Activated T-helper 1 cell treated with anti-CD3 and anti-CD28 coated beads, Interleukin-12 subunit alpha, Interleukin-12 subunit beta, Interleukin-2, Interleukin-4 antibody, amounts not matched to agents 30 ng/mL and 10 ng/mL and 1 ng/mL, durations not matched to agents 14 hours and 24 hours and 36 hours (primary cell): ENCODE results near the gene LLPH. TPM values are rescaled to one million over a fixed set of nuclear protein-coding genes. Genes with fewer than 3 reads are reported as not detected.

Experiments
- DNase-seq: peaks from one replicate; pipeline ENCODE4 v3.0.0; 2021; ENCODE audit warnings: low spot score
- H3K27ac Mint-ChIP-seq: one replicate; pipeline ENCODE4 v1.8.0; 2021; ENCODE audit warnings: mild to moderate bottlenecking, mixed read lengths
- H3K27me3 Mint-ChIP-seq: one replicate; pipeline ENCODE4 v1.8.0; 2022; ENCODE audit warnings: mild to moderate bottlenecking, moderate library complexity, mixed read lengths; ENCODE audit not compliant: insufficient read depth
- H3K36me3 Mint-ChIP-seq: one replicate; pipeline ENCODE4 v1.8.0; 2021; ENCODE audit warnings: low read depth, mixed read lengths
- H3K4me1 Mint-ChIP-seq: one replicate; pipeline ENCODE4 v1.8.0; 2021; ENCODE audit warnings: low read depth, mixed read lengths
- H3K4me3 Mint-ChIP-seq: one replicate; pipeline ENCODE4 v1.8.0; 2021; ENCODE audit warnings: mild to moderate bottlenecking, moderate library complexity, mixed read lengths
- H3K9me3 Mint-ChIP-seq: one replicate; pipeline ENCODE4 v1.8.0; 2021; ENCODE audit warnings: mixed read lengths
- intact Hi-C: fragments of 100-400 bp; cut with micrococcal nuclease; formaldehyde crosslinking; loops from one replicate; pipeline ENCODE4 v1.15.1; 2024
- total RNA-seq: library from RNA; stranded (reverse); gene quantifications from 2 replicates; pipeline ENCODE4 v1.2.3, GENCODE V29; 2022

The LLPH gene
- total RNA-seq, 1 donor from 2014 or later: 33.6 TPM

DNA sequence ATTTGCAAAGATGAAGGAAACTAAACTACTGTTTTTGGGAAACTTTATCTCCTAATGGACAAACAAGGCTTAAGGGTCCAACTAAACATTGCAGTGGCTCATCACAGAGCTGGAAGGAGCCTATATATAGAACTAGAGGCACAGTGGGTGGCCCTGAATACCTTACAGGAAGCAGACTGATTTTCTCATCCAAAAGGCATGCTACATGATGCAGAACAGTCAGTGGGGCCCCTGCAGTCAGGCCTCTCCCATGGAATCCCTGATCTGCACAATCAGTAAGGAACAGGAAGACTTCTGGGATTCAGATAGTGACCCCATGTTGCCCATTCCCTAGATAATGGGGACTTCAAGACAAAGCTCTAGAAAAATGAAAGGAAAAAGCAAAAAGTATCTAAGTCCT is 1.9 kb upstream of the LLPH start:
- Mint-ChIP-seq H3K4me3 (peak overlapping the region; percentile 60), H3K9me3 (no peaks in the 10 kb centered on the region), H3K27ac (no peak overlapping the region), H3K27me3 (no peaks in the 10 kb centered on the region), H3K36me3 (peaks cover 30% of the 10 kb centered on the region), H3K4me1 (peaks cover 51% of the 10 kb centered on the region)
- no peak for DNase-seq
- intact Hi-C loops: no loop called here

DNA sequence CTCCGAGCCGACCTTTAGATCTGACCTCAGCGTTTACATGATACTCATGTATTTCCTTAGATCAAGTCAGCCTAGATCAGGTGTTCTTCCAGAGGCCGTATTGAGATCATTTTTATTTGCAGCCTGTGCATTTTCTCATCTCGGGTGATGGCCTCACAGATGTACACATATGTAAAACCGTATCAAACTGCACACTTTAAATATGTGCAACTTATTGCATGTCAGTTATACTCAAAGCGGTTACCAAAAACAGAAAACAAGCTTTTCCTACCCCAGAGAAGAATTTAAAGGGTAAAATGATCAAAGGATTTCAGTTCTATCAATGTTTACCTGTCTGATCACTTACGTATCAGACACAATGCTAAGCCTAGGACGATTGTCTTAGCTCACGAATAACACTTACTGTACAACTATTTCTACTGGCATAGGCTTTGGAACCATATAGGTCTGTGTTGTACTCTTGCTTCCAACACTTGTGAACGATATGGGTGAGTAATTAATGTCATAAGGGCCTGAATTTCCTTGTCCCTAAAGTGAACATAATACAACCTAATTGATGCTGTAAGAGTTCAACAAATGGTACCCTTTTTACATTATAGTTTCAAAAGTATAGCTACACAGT is 628 bp upstream of the LLPH start:
- no peaks in the 10 kb centered on the region for H3K27me3 Mint-ChIP-seq
- intact Hi-C loops: loop anchor here (2.0 kb wide), 4 partner anchors 38 to 1138 kb away; partner anchors contain the start of genes CAND1 and TMBIM4
- H3K36me3 Mint-ChIP-seq: peaks cover 33% of the 10 kb centered on the region
- no peak for DNase-seq
- peak overlapping the region; percentile 93 for H3K27ac Mint-ChIP-seq
- no peaks in the 10 kb centered on the region for H3K9me3 Mint-ChIP-seq
- H3K4me3 Mint-ChIP-seq: peak overlapping the region; percentile 98
- peaks cover 57% of the 10 kb centered on the region for H3K4me1 Mint-ChIP-seq

GRCh38 chr12:66129934-66130266 is 650 bp downstream of the LLPH start:
- Mint-ChIP-seq H3K4me3 (peak overlapping the region; percentile 98), H3K4me1 (peaks cover 62% of the 10 kb centered on the region), H3K27me3 (no peaks in the 10 kb centered on the region), H3K36me3 (peaks cover 41% of the 10 kb centered on the region), H3K9me3 (no peaks in the 10 kb centered on the region), H3K27ac (peak overlapping the region; percentile 93)
- intact Hi-C loops: loop anchor here (1.0 to 2.0 kb wide), 7 partner anchors 39 to 1371 kb away; partner anchors contain the start of genes CAND1, GNS, HELB and LEMD3
- DNase-seq: no peak

GRCh38 chr12:66127650-66128049 is 2.9 kb downstream of the LLPH start:
- H3K4me1 Mint-ChIP-seq: peaks cover 59% of the 10 kb centered on the region
- intact Hi-C loops: no loop called here
- no peaks in the 10 kb centered on the region for H3K9me3 Mint-ChIP-seq
- peaks cover 53% of the 10 kb centered on the region for H3K36me3 Mint-ChIP-seq
- H3K4me3 Mint-ChIP-seq: peak overlapping the region; percentile 9
- H3K27ac Mint-ChIP-seq: no peak overlapping the region
- no peaks in the 10 kb centered on the region for H3K27me3 Mint-ChIP-seq
- DNase-seq: no peak

GRCh38 chr12:66120477-66120876 is 10.1 kb downstream of the LLPH start:
- Mint-ChIP-seq H3K27me3 (no peaks in the 10 kb centered on the region), H3K36me3 (peaks cover 41% of the 10 kb centered on the region), H3K4me3 (no peak overlapping the region), H3K27ac (no peak overlapping the region), H3K9me3 (no peaks in the 10 kb centered on the region), H3K4me1 (peaks cover 24% of the 10 kb centered on the region)
- no peak for DNase-seq
- intact Hi-C loops: no loop called here

DNA sequence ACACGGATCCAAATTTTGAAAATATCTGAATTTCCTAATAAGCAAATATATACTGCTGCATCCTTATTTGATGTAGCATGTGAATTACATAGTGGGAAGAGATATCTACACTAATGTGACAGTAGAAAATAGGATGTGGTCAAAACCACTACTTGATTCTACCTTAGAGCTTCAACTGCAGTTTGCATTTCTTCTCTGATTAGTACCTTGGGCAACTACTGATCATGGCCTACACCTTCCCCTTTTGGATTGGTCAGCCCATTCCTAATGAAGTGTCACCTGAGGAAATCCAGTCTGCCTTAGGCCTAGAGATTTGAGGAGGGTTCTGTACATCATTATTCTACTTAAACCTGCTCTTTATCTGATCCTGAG is 10.7 kb downstream of the LLPH start:
- no peak for DNase-seq
- H3K27me3 Mint-ChIP-seq: no peaks in the 10 kb centered on the region
- peaks cover 19% of the 10 kb centered on the region for H3K4me1 Mint-ChIP-seq
- H3K27ac Mint-ChIP-seq: no peak overlapping the region
- intact Hi-C loops: no loop called here
- peaks cover 35% of the 10 kb centered on the region for H3K36me3 Mint-ChIP-seq
- H3K9me3 Mint-ChIP-seq: no peaks in the 10 kb centered on the region
- no peak overlapping the region for H3K4me3 Mint-ChIP-seq

- intact Hi-C loops: no loop called here
- H3K27ac Mint-ChIP-seq: no peak overlapping the region
- H3K27me3 Mint-ChIP-seq: no peaks in the 10 kb centered on the region
- H3K36me3 Mint-ChIP-seq: peaks cover 30% of the 10 kb centered on the region
- peaks cover 16% of the 10 kb centered on the region for H3K4me1 Mint-ChIP-seq
- DNase-seq: no peak
- H3K4me3 Mint-ChIP-seq: no peak overlapping the region
- H3K9me3 Mint-ChIP-seq: no peaks in the 10 kb centered on the region
Measured at GRCh38 chr12:66119229-66119869, 11.2 kb downstream of the LLPH start.

DNA sequence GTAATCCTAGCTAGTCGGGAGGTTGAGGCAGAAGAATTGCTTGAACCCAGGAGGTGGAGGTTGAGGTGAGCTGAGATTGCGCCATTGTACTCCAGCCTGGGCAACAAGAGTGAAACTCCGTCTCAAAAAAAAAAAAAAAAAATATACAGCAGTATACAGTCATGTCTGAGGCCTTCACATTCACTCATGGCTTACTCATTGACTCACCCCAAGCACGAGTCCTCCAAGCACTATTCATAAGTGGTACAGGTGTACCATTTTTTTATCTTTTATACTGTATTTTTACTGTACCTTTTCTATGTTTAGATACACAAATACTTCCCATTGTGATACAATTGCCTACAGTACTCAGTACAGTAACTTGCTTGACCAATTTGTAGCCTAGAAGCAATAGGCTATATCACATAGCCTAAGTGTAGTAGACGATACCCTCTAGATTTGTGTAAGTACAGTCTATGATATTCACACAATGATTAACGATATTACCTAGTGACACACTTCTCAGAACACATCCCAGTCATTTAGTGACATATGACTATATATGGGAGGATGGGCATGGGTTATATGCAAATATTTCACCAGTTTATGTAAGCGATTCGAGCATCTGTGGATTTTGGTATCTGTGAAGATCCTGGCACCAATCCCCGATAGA is 12.2 kb downstream of the LLPH start:
- no peak overlapping the region for H3K4me3 Mint-ChIP-seq
- no peaks in the 10 kb centered on the region for H3K9me3 Mint-ChIP-seq
- peaks cover 16% of the 10 kb centered on the region for H3K4me1 Mint-ChIP-seq
- H3K27ac Mint-ChIP-seq: no peak overlapping the region
- no peak for DNase-seq
- H3K36me3 Mint-ChIP-seq: peaks cover 23% of the 10 kb centered on the region
- intact Hi-C loops: no loop called here
- no peaks in the 10 kb centered on the region for H3K27me3 Mint-ChIP-seq

GRCh38 chr12:66117242-66117641 is 13.3 kb downstream of the LLPH start:
- Mint-ChIP-seq H3K4me1 (peaks cover 13% of the 10 kb centered on the region), H3K9me3 (no peaks in the 10 kb centered on the region), H3K4me3 (no peak overlapping the region), H3K27ac (no peak overlapping the region), H3K27me3 (peaks cover 2% of the 10 kb centered on the region), H3K36me3 (peaks cover 18% of the 10 kb centered on the region)
- DNase-seq: no peak
- intact Hi-C loops: no loop called here

- Mint-ChIP-seq H3K36me3 (peaks cover 9% of the 10 kb centered on the region), H3K27ac (no peak overlapping the region), H3K4me1 (peaks cover 7% of the 10 kb centered on the region), H3K27me3 (peaks cover 3% of the 10 kb centered on the region), H3K4me3 (no peak overlapping the region), H3K9me3 (no peaks in the 10 kb centered on the region)
- no peak for DNase-seq
- intact Hi-C loops: no loop called here
Measured at GRCh38 chr12:66115071-66115600, 15.4 kb downstream of the LLPH start.

DNA sequence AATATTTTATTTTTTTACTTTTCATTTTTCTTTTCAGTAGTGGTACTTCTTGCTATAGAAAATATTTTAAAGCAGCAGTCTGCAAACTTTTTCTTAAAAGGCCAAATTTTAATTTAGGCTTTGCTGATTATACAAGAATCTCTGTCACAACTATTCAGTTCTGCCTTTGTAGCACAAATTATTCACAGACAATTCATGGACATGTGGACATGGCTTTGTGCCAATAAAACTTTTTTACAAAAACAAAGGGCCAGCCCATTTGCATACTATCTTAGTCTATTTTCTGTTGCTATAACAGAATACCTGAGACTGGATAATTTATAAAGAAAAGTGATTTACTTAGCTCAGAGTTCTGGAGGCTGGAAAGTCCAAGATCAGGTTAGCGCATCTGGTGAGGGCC is 17.1 kb downstream of the LLPH start:
- intact Hi-C loops: no loop called here
- no peak overlapping the region for H3K4me3 Mint-ChIP-seq

DNA sequence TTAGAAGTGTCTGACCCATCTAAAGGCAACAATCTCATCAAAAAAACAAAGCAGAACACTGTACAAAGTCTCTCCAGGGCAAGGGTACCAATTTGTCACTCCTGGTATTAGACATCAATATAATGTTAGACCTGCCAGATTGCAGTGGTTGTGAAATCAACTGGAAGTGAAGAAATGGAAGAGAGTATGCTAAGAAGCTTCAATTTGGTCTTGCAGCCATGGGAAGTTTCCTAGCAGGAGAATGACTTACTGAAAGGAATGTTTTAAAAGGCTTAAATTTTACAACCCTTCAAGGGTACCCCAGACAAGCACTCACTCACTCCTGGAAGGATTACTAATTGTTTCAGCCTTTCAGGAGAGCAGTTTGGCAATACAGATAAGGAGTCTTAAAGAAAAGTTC is 18.9 kb downstream of the LLPH start:
- Mint-ChIP-seq H3K36me3 (no peaks in the 10 kb centered on the region), H3K27me3 (peaks cover 6% of the 10 kb centered on the region), H3K27ac (no peak overlapping the region), H3K4me3 (no peak overlapping the region), H3K9me3 (no peaks in the 10 kb centered on the region), H3K4me1 (peaks cover 16% of the 10 kb centered on the region)
- intact Hi-C loops: no loop called here
- DNase-seq: no peak

More for the DNA sequence above, 17.1 kb downstream of the LLPH start:
- DNase-seq: no peak
- Mint-ChIP-seq H3K27me3 (peaks cover 3% of the 10 kb centered on the region), H3K27ac (no peak overlapping the region), H3K9me3 (no peaks in the 10 kb centered on the region), H3K4me1 (peaks cover 5% of the 10 kb centered on the region), H3K36me3 (no peaks in the 10 kb centered on the region)

GRCh38 chr12:66109056-66109455 is 21.5 kb downstream of the LLPH start:
- Mint-ChIP-seq H3K27ac (no peak overlapping the region), H3K4me3 (no peak overlapping the region), H3K36me3 (no peaks in the 10 kb centered on the region), H3K4me1 (peaks cover 16% of the 10 kb centered on the region), H3K27me3 (peaks cover 8% of the 10 kb centered on the region), H3K9me3 (no peaks in the 10 kb centered on the region)
- intact Hi-C loops: loop anchor here (5.0 kb wide), 1 partner anchor 583 kb away; no protein-coding TSS in a partner anchor
- no peak for DNase-seq
